GM18526 (cell line): ENCODE results near the gene DCAF4.

Experiments used
- POLR2A ChIP-seq: IDR thresholded peaks from 3 replicates; pipeline ENCODE4 v1.6.1; 2011; ENCODE audit not compliant: insufficient read length; ENCODE audit errors: extremely low read depth

The DCAF4 gene

GRCh38 chr14:72909163-72909562, 17.1 kb upstream of the DCAF4 start:
- TF ChIP-seq POLR2A, result no peak

GRCh38 chr14:72913809-72914208, 12.5 kb upstream of the DCAF4 start:
- TF ChIP-seq POLR2A, result no peak

- no peak for TF ChIP-seq POLR2A
Measured at GRCh38 chr14:72916174-72916573, 10.1 kb upstream of the DCAF4 start.

- TF ChIP-seq POLR2A, result no peak
Measured at GRCh38 chr14:72917094-72917802, 9.0 kb upstream of the DCAF4 start.

DNA sequence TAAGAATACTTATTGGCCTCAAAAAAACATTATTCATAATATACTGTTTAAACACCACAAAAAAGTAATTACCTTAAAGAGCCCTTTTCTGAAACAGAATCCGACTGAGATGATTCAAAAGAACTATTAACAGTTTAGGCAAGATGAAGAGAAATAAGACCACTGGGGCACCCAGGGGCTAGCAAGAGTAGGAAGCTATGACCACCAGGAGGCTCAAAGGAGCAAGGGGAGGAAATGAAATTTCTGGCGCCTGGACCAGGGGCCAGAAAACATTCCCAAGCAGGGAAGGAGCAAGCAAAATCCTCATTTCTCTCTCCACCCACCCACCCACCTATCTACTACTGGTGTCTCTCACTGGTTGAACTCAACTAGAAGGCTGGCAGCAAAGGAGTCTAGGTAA, 6.3 kb upstream of the DCAF4 start:
- no peak for TF ChIP-seq POLR2A

DNA sequence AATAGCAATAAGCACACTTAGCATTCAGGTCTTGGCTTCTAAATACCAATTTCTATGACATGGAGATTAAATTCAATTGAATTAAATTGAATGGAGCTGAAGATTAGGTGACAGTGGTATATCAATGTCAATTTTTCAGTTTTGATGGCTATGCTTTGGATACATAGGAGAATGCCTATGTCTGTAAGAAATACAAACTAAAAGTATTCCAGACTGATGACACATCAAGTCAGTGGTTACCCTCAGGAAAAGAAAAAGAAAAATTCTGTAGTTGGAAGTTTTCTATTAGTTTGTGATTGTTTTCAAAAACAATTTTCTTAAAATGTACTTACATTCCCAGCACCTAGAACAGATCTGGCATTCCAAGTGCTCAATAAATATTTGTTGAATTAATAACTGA, 4.9 kb upstream of the DCAF4 start:
- TF ChIP-seq POLR2A, result no peak

DNA sequence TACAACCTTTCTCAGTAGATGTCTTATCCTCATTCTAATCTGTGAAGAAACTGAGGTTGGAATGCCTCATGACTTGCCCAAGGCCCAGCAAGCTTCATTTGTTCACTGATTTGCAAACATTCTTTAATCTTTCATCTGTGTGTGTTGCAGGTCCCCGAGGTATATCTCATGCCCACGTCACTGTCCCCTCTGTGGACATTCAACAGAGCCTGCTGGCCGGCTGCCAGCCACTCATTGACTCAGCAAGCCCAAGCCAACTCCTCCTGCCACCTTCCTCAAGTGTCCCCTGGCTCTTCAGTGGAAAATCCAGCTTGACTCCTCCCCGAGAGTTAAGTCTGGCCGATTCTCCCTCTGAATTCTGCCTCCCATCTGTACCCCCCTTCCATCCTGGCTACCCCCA, 1.9 kb upstream of the DCAF4 start:
- TF ChIP-seq POLR2A, result no peak

DNA sequence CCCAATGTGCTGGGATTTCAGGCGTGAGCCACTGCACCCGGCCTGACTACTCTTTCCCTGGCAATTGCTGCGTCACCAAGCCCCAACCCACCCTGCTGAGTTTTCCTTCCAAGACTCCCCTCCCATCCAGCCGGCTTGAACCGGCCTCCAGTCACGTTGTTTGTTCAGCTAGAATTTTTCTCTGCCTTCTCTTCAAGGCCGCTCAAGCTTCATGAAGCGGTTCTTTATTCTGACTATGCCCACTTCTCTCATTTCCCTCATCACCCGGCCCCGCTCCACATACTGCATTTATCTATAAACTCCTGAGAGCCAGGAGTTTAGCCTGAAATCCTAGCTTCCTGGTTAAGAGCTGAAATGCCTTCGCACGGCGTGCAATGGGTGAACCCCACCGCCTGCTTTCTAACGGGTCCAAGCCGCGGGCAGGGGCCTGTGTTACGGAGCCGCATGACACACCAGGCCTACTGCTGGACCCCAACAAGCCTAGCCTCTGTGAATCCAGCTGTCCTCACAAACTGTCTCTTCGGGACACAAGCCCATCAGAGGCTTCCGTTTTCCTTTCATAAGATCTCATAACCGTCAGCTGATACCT, 999 bp upstream of the DCAF4 start:
- TF ChIP-seq POLR2A, result no peak

GRCh38 chr14:72925815-72926291, 411 bp upstream of the DCAF4 start:
- TF ChIP-seq POLR2A, result no peak

DNA sequence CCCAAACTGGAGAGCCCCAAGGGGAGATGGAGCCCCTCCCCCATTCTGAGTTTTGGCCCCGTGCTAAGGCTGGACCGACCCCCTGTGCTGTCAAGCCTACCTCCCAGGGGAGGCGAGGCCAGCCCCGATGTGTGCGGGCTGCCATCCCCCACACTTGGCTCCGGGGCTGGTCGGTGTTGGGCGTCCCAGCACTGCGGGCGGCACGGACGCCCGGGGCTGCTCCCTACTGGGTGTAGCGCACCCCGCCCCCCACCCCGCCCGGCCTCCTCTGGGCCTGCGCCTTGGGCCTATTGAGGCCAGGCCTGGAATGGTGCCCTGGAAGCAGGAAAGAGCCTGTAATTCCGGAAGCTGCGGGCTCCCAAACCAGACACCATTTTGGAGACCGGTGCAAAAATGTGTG, 2.6 kb downstream of the DCAF4 start:
- no peak for TF ChIP-seq POLR2A

GRCh38 chr14:72929316-72930080, 3.2 kb downstream of the DCAF4 start:
- TF ChIP-seq POLR2A, result no peak

DNA sequence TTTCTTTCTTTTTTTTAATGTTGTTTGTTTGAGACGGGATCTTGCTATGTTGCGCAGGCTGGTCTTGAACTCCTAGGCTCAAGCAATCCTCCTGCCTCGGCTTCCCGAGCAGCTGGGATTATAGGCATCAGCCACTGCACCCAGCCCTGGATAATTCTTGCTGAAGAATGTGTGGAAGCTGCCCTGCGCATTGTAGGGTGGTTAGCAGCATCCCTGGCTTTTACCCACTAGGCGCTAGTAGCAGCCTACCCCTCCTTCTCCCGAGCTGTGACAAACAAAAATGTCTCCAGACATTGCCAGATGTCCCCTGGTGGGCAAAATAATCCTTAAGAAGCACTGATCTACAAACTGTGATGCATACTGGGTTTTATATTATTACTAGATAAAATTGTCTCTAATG, 6.6 kb downstream of the DCAF4 start:
- TF ChIP-seq POLR2A, result no peak

- no peak for TF ChIP-seq POLR2A
Measured at GRCh38 chr14:72939630-72940029, 13.4 kb downstream of the DCAF4 start.

GRCh38 chr14:72941286-72941985, 15.2 kb downstream of the DCAF4 start:
- TF ChIP-seq POLR2A, result no peak

DNA sequence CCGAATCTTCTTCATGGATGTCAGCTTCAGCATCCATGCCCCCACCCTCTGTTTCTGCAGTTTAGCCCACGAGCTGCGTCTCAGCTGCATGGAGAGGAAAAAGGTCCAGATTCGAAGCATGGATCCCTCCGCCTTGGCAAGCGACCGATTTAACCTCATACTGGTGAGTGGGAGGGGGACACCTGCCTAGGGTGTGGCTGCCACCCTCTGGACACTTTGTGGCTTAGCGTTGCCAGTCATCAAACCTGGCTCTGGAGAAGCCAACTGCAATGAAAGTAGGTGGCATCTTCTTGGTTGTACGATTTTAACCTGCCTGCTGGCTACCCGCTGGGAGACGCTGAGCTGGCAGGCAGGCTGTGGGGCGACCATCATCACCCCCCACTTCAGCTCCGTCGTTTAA, 16.7 kb downstream of the DCAF4 start:
- no peak for TF ChIP-seq POLR2A
